Measurements from ENCODE around the gene LMF2.

Gene LMF2

GRCh38 chr22:50482107-50483074, 25.1 kb downstream of the LMF2 start:
- H3K27ac ChIP-seq (ENCODE audit: low read length, poor library complexity, severe bottlenecking): no peak overlapping the region
- peak overlapping the region; percentile 4 to 11 for H2BK12ac ChIP-seq (ENCODE audit: low read length in 2 of 2)
- H4K8ac ChIP-seq (ENCODE audit: low read length): peak overlapping the region; percentile 61
- H2BK15ac ChIP-seq (ENCODE audit: low read depth, poor library complexity, severe bottlenecking): peak overlapping the region; percentile 82
- H3K4me1 ChIP-seq (ENCODE audit: control insufficient read depth, insufficient read depth, low read depth, low read length): peaks cover 42% of the 10 kb centered on the region
- H3K4me3 ChIP-seq (ENCODE audit: insufficient read depth in 1 of 2, low read depth in 1 of 2, low read length in 2 of 2): peak overlapping the region in 1 of 2 experiments; percentile 52
- WGBS: 87% methylated on average over 35 of the region's 35 CpGs
- H2BK5ac ChIP-seq (ENCODE audit: low read depth, low read length, poor library complexity, severe bottlenecking): no peak overlapping the region
- no peak for DNase-seq
- peak overlapping the region; percentile 52 for H2BK120ac ChIP-seq (ENCODE audit: low read depth, low read length)
- peak overlapping the region; percentile 44 for H3K4me2 ChIP-seq (ENCODE audit: low read length, poor library complexity, severe bottlenecking)
- peak overlapping the region; percentile 57 to 80 for H3K4ac ChIP-seq (ENCODE audit: low read depth in 1 of 2, low read length in 2 of 2)
- no peaks in the 10 kb centered on the region for H3K79me1 ChIP-seq (replicated peaks; ENCODE audit: low read length, poor library complexity, severe bottlenecking)
- H3K23ac ChIP-seq (ENCODE audit: low read length in 2 of 2): peak overlapping the region in 1 of 2 experiments; percentile 54
- no peak overlapping the region for H3K9ac ChIP-seq (ENCODE audit: low read length)
- H3K14ac ChIP-seq (ENCODE audit: low read length in 2 of 2): peak overlapping the region in 1 of 2 experiments; percentile 80
- no peak overlapping the region for H2AFZ ChIP-seq (ENCODE audit: low read depth, low read length)
- peak overlapping the region; percentile 67 to 88 for H3K18ac ChIP-seq (ENCODE audit: low read depth in 1 of 2, low read length in 2 of 2)
- no peak overlapping the region for H2AK5ac ChIP-seq (ENCODE audit: low read length, severe bottlenecking)
- H3K9me3 ChIP-seq (ENCODE audit: control insufficient read depth, low read length): no peaks in the 10 kb centered on the region
- peak overlapping the region; percentile 74 for H4K91ac ChIP-seq (ENCODE audit: low read length)
- H3K27me3 ChIP-seq (ENCODE audit: control insufficient read depth in 1 of 2, insufficient read depth in 1 of 2, low read length in 2 of 2): peaks cover 23 to 79% of the 10 kb centered on the region in 2 experiments
- peaks cover 0 to 14% of the 10 kb centered on the region in 2 experiments for H3K36me3 ChIP-seq (ENCODE audit: control insufficient read depth in 1 of 2, insufficient read depth in 2 of 2, low read depth in 1 of 2, low read length in 2 of 2)

GRCh38 chr22:50481440-50482106, 25.9 kb downstream of the LMF2 start, which contains the start of gene ADM2:
Gene ADM2, plus strand, starts transcription at chr22:50481543. Its CDS starts 305 bp downstream, at chr22:50481848.
- no peak within 1 kb of the TSS for H3K9ac ChIP-seq (ENCODE audit: low read length)
- peak within 1 kb of the TSS; percentile 79 for H4K91ac ChIP-seq (ENCODE audit: low read length)
- no peaks in the 10 kb centered on the region for H3K79me1 ChIP-seq (replicated peaks; ENCODE audit: low read length, poor library complexity, severe bottlenecking)
- H3K36me3 ChIP-seq (ENCODE audit: control insufficient read depth in 1 of 2, insufficient read depth in 2 of 2, low read depth in 1 of 2, low read length in 2 of 2): peaks cover 0 to 14% of the 10 kb centered on the region in 2 experiments
- H3K9me3 ChIP-seq (ENCODE audit: control insufficient read depth, low read length): no peaks in the 10 kb centered on the region
- peaks cover 34% of the 10 kb centered on the region for H3K4me1 ChIP-seq (ENCODE audit: control insufficient read depth, insufficient read depth, low read depth, low read length)
- peak within 1 kb of the TSS; percentile 82 for H4K8ac ChIP-seq (ENCODE audit: low read length)
- WGBS: 3% methylated on average over 30 of the region's 70 CpGs
- peak within 1 kb of the TSS in 1 of 2 experiments; percentile 54 for H3K23ac ChIP-seq (ENCODE audit: low read length in 2 of 2)
- peak; percentile 38 for DNase-seq
- H3K14ac ChIP-seq (ENCODE audit: low read length in 2 of 2): peak within 1 kb of the TSS in 1 of 2 experiments; percentile 80
- H2BK5ac ChIP-seq (ENCODE audit: low read depth, low read length, poor library complexity, severe bottlenecking): no peak within 1 kb of the TSS
- H2BK15ac ChIP-seq (ENCODE audit: low read depth, poor library complexity, severe bottlenecking): peak within 1 kb of the TSS; percentile 98
- H2BK12ac ChIP-seq (ENCODE audit: low read length in 2 of 2): peak within 1 kb of the TSS in 1 of 2 experiments; percentile 67
- peak within 1 kb of the TSS; percentile 67 to 88 for H3K18ac ChIP-seq (ENCODE audit: low read depth in 1 of 2, low read length in 2 of 2)
- H2AFZ ChIP-seq (ENCODE audit: low read depth, low read length): peak within 1 kb of the TSS; percentile 73
- H2AK5ac ChIP-seq (ENCODE audit: low read length, severe bottlenecking): no peak within 1 kb of the TSS
- H2BK120ac ChIP-seq (ENCODE audit: low read depth, low read length): peak within 1 kb of the TSS; percentile 52
- peak within 1 kb of the TSS; percentile 44 for H3K4me2 ChIP-seq (ENCODE audit: low read length, poor library complexity, severe bottlenecking)
- H3K27ac ChIP-seq (ENCODE audit: low read length, poor library complexity, severe bottlenecking): no peak within 1 kb of the TSS
- H3K4me3 ChIP-seq (ENCODE audit: insufficient read depth in 1 of 2, low read depth in 1 of 2, low read length in 2 of 2): peak within 1 kb of the TSS in 1 of 2 experiments; percentile 52
- H3K27me3 ChIP-seq (ENCODE audit: control insufficient read depth in 1 of 2, insufficient read depth in 1 of 2, low read length in 2 of 2): peaks cover 23 to 71% of the 10 kb centered on the region in 2 experiments
- peak within 1 kb of the TSS; percentile 62 to 80 for H3K4ac ChIP-seq (ENCODE audit: low read depth in 1 of 2, low read length in 2 of 2)

GRCh38 chr22:50481045-50481439, 26.5 kb downstream of the LMF2 start:
- H3K9me3 ChIP-seq (ENCODE audit: control insufficient read depth, low read length): no peaks in the 10 kb centered on the region
- peak overlapping the region in 1 of 2 experiments; percentile 66 for H3K4ac ChIP-seq (ENCODE audit: low read depth in 1 of 2, low read length in 2 of 2)
- DNase-seq: no peak
- no peak overlapping the region for H2BK5ac ChIP-seq (ENCODE audit: low read depth, low read length, poor library complexity, severe bottlenecking)
- H3K23ac ChIP-seq (ENCODE audit: low read length in 2 of 2): no peak overlapping the region
- peaks cover 0 to 14% of the 10 kb centered on the region in 2 experiments for H3K36me3 ChIP-seq (ENCODE audit: control insufficient read depth in 1 of 2, insufficient read depth in 2 of 2, low read depth in 1 of 2, low read length in 2 of 2)
- H3K27ac ChIP-seq (ENCODE audit: low read length, poor library complexity, severe bottlenecking): no peak overlapping the region
- H3K27me3 ChIP-seq (ENCODE audit: control insufficient read depth in 1 of 2, insufficient read depth in 1 of 2, low read length in 2 of 2): peaks cover 23 to 67% of the 10 kb centered on the region in 2 experiments
- peak overlapping the region; percentile 62 for H2AFZ ChIP-seq (ENCODE audit: low read depth, low read length)
- peak overlapping the region; percentile 82 for H4K8ac ChIP-seq (ENCODE audit: low read length)
- peak overlapping the region; percentile 44 to 61 for H3K18ac ChIP-seq (ENCODE audit: low read depth in 1 of 2, low read length in 2 of 2)
- H3K9ac ChIP-seq (ENCODE audit: low read length): no peak overlapping the region
- H3K79me1 ChIP-seq (replicated peaks; ENCODE audit: low read length, poor library complexity, severe bottlenecking): no peaks in the 10 kb centered on the region
- H3K4me2 ChIP-seq (ENCODE audit: low read length, poor library complexity, severe bottlenecking): peak overlapping the region; percentile 44
- H3K4me1 ChIP-seq (ENCODE audit: control insufficient read depth, insufficient read depth, low read depth, low read length): peaks cover 30% of the 10 kb centered on the region
- peak overlapping the region in 1 of 2 experiments; percentile 20 for H3K14ac ChIP-seq (ENCODE audit: low read length in 2 of 2)
- H2BK15ac ChIP-seq (ENCODE audit: low read depth, poor library complexity, severe bottlenecking): peak overlapping the region; percentile 98
- H4K91ac ChIP-seq (ENCODE audit: low read length): peak overlapping the region; percentile 79
- WGBS: 19% methylated on average over 27 of the region's 45 CpGs
- peak overlapping the region; percentile 15 for H2BK120ac ChIP-seq (ENCODE audit: low read depth, low read length)
- no peak overlapping the region for H2AK5ac ChIP-seq (ENCODE audit: low read length, severe bottlenecking)
- H3K4me3 ChIP-seq (ENCODE audit: insufficient read depth in 1 of 2, low read depth in 1 of 2, low read length in 2 of 2): peak overlapping the region in 1 of 2 experiments; percentile 52
- peak overlapping the region in 1 of 2 experiments; percentile 40 for H2BK12ac ChIP-seq (ENCODE audit: low read length in 2 of 2)

Data from mesenchymal stem cell (in vitro differentiated cells and primary cell).